KBM-7 (cell line): Measurements from ENCODE around the gene COMT.

ENCODE experiments used
- DNase-seq: peaks from one replicate; pipeline ENCODE4 v3.0.0-alpha.2; 2015
- in situ Hi-C: fragments of 300-500 bp; cut with MboI; formaldehyde crosslinking; loops from 2 replicates; pipeline ENCODE4 v1.14.3; 2020; ENCODE audit warnings: low sequenced_read_pairs, low pct_unique_long_range_greater_than_20kb, mixed read lengths

Gene COMT

DNA sequence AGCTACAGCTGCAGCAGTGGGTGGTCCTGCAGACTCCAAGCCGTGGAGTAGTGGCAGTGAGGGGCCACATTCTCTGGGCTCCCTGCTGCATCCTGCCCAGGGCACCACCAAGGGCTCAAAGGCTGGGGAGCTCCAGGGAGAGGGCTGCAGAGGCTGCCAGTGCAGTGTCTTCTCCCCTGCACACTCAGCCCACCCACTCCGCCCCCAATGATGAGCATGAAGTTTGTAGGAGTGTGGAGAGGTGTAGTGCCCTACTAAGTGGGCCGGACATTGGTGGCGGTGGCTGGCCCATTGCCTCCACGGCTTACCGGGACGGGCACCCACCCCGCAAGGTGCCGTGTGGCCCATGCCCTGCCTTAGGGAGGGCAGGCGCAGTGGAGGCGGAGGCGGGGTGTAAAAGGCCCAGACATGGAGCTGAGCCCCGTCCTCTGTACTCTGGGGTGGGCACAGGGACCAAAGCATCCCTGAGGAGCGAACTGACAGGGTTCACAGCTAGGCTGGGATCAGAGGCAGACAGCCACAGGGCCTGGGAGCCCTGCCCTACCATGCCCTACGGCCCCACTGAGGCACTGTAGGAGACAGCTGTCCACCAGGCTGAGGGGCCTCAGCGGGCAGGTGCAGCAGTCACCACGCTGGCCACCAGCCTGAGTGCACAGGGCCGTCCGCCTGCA lies 56.1 kb downstream of the COMT start:
- in situ Hi-C loops: loop anchor here (10.0 kb wide), 1 partner anchor 57 kb away; no protein-coding TSS in a partner anchor
- no peak for DNase-seq

DNA sequence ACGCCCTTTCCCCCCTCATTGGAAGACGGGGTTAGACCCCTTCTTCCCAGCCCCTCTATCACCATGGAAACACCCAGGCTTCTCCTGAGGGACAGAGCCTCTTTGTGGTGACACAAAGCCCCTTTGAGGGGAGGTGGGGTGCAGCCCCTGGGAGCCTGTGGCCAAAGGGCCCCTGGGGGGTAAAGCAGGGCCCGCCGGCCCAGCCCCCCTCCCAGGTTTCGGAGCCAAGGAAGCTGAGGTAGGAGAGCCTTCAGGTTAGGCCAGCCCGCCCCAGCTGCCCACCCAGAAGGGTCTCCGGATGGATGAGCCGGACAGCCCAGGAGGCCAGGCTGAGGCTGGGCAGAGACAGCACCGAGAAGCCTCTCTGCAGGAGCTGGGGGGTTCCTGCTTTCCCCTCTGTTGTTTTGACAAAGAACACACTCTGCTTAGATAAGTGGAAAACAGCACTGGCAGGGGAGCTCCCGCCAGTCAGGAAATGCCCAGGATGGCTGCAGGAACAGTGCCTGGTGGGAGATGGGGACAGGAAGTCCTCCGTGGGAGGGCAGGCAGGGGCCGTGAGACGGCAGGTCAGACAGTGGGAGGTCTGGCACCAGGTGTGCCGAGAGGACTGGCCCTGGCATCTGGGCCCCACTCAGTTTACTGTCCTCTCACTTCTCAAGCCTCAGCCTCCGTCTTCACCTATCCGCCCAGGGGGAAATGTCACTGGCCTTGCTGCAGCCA lies 56.8 kb downstream of the COMT start:
- DNase-seq: no peak
- in situ Hi-C loops: loop anchor here (10.0 kb wide), 1 partner anchor 56 kb away; no protein-coding TSS in a partner anchor

DNA sequence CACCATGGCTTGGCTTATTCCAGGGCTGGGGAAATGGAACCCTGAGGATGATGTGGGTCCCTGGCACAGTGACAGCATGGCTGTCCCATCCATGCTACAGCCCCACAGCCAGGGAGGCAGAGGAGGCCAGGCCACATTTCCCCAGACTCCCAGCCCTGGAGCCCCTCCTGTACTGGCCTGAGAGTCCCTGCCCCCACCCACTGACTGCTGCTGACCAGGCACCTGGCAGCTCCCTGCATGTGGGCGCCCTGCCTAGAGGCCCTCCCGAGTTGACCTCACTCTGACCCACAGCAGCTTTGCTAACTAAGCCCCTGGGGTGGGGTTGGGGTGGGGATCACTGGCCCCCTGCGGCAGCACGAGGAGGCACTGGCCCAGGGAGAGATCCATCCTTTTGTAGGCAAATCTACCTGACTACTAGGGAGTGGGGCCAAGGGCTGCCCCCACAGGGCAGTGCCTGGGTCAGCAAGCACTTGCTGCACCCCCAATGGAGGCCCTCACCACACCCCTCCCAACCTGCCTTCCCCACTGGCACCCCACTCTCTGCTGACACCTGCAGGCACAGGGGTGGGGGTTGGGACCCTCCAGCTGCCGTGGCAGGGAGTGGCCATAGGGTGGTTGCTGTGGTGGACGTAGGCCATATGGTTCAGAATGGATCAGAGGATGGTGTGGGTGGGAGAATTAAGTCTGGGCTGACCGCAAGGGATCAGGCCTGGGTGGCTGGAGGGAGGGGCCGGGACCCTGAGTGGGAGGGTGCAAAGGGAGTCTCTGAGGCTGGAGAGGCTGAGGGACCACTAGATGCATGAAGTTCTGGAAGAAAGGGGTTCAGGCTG lies 57.6 kb downstream of the COMT start:
- no peak for DNase-seq
- in situ Hi-C loops: loop anchor here (10.0 kb wide), 1 partner anchor 56 kb away; no protein-coding TSS in a partner anchor

DNA sequence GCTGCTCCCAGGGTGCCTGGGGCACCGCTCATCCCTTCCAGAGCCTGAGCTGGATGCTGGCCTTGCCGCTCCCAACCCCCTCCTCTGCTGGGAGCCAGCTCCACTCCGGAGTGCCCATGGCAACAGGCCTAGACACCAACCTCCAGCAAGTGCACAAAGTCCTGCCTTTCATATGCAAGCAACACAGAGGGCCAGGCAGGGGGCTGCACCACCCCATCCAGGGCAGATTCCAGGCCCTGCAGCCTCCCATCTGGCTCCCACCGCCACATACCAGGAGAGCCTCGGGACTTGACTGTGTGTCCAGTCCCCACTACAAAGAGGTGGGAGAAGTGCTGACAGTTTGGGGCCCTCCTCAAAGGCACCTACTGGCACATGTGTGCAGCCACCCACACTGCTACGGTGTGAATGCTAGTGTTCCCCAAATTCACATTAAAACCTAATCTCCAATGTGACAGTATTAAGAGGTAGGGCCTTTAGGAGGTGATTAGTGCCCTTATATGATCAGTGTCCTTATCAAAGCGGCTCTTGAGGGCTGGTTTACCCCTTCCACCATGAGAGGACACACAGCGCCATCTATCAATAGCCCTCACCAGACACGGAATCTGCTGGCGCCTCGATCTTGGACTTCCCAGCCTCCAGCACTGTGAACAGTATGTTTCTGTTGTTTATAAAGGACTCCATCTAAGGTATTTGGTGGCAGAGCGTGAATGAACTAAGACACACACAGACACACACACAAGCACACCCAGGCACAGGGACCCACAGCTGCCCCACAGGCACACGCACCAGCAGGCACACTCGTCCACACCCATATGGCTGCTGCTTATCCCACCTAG lies 58.9 kb downstream of the COMT start:
- no peak for DNase-seq
- in situ Hi-C loops: loop anchor here (25.0 kb wide), 1 partner anchor 88 kb away; no protein-coding TSS in a partner anchor

DNA sequence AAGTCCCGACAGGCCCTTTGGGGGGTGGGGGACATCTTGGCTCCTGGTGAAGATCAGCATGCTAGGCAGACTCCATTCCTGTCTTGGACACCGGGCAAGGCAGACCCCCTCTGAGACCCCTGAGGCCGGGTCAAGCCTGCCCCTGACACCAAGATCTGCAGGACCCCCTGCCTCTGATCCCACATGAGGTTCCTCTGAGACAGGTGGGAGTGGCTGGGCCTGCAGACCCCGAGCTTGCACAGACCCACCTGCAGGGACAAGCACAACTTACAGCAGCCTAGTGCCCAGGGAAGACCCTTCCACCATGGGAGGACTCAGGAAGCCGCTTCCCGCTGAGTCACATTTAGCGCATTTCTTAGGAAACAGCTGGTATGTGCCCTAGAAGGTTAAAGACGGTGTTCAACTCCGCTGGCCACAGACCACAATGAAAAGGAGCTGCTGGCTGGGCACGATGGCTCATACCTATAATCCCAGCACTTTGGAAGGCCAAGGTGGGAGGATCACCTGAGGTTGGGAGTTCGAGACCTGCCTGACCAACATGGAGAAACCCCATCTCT lies 59.6 kb downstream of the COMT start:
- peak; percentile 38 for DNase-seq
- in situ Hi-C loops: loop anchor here (25.0 kb wide), 1 partner anchor 89 kb away; no protein-coding TSS in a partner anchor

DNA sequence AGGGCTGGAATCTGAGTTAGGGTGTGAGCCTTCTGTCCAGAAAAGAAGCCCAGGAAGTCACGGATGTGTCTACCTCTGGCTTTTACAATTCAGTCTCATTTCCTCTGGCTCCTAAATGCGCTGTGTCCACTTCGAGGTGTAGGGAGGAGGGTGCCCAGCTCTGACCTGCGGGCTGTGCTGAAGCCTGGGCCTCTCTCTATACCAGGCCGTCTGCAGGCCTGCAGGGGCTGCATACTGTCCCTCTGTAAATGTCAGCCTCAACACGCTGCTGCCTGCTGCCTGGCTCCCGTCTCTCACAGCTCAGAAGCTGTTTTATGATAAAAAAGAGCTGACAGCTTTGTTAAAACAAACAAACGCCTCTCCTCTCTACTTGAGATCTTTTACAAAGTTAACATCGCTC lies 60.6 kb downstream of the COMT start:
- DNase-seq: no peak

DNA sequence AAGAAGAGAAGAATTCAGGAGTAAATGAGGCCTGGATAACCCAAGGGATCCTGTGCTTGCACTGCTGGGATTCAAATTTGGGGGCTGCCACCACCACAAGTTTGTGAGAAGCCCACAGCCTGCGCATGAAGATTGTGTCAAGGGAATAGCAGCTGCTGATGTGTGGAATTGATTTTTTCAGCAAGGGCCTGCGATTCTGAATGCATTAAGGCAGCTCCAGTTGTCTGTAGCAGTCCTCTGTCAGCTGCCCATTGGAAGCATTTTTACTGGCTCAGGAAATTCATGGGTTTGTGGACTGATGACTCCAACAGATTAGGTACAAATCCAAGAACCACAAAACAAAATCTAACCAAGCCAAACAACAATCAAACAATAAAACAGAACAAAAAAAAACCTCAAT lies 61.1 kb downstream of the COMT start:
- no peak for DNase-seq
- in situ Hi-C loops: loop anchor here (25.0 kb wide), 1 partner anchor 90 kb away; no protein-coding TSS in a partner anchor

More for the DNA sequence above, 60.6 kb downstream of the COMT start:
- in situ Hi-C loops: loop anchor here (25.0 kb wide), 1 partner anchor 90 kb away; no protein-coding TSS in a partner anchor

DNA sequence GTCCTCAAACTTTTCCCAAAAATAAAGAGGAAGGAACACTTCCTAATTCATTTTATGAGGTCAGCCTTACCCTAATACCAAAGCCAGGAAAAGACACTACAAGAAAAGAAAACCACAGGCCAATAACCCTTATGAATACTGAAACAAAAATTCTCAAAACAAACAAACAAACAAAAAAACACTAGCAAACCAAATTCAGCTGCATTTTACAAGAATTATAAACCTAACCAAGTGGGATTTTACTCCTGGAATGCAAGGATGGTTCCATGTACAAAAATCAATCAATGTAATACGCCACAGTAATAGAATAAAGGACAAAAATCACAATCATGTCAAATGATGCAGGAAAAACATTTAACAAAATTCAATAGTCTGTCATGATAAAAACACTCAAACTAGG lies 61.7 kb downstream of the COMT start:
- in situ Hi-C loops: loop anchor here (25.0 kb wide), 1 partner anchor 91 kb away; no protein-coding TSS in a partner anchor
- DNase-seq: no peak

DNA sequence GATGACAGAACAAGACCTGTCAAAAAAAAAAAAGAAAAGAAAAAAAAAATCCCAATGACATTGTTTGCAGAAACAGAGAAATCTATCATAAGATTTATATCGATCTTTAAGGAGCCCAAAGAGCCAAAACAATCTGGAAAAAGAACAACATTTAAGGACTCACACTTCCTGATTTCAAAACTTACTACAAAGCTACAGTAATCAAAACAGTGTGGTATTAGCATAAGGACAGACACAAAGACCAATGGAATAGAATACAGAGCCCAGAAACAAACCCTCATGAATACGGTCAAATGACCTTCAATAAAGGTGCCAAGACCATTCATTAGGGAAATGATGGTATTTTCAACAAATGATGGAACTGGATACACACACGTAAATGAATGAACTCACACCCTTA lies 62.9 kb downstream of the COMT start:
- no peak for DNase-seq
- in situ Hi-C loops: loop anchor here (25.0 kb wide), 1 partner anchor 92 kb away; no protein-coding TSS in a partner anchor

DNA sequence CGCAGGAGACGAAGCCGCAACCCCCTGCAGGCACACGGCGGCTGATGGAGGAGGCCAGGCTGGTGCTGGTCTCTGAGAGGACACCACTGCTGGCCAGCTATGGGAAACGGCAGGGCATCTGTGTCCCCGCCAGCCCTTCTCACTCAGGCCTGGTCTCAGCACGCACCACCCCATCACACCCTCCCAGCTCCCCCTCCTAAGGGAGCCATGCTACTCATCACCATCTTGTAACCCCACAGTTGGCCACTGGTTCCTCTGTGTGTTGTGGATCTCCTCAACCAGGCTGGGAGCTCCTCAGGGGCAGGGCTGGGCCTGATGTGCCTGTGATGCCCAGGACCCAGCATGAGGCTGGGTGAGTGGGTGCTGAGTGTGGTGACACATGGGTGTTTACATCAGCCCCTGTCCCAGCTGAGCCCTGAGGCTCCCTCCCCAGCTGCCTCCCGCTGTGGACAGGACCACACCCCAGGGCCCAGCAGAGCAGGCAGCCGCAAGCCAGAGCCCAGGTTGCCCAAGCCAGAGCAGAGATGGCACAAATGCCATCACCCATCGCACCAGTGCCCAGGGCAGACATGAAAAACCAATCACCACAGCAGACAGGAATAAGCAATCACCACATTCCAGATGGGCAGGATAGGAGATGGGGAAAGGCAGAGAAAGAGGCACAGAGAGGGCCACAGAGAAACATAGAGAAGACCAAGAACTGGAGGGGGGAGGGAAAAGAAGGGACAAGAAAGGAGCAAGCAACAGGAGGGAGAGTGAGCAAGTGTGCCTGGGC lies 66.8 kb downstream of the COMT start:
- DNase-seq: no peak
- in situ Hi-C loops: loop anchor here (25.0 kb wide), 1 partner anchor 96 kb away; no protein-coding TSS in a partner anchor

DNA sequence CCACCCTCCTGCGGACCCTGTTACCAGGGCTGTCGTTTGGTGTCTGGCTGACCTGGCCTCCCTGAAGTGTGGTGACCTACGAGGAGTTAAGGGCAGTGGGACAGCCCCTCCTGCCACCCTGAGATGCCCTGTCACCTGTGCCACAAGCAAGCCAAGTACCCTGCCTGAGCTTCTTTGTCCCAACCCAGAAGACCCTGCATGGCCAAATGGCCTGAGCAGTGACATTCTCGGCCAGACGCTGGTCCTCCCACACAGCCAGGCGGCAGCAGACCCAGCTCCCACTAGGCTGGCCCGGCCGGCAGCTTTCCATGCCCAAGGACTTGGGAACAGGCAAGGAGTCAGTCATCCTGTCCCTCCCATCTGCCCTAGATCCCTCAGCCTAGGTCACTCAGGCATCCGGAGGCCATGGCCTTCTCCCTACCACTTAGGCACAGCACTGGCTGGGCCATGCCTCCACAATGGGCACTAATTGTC lies 67.5 kb downstream of the COMT start:
- in situ Hi-C loops: loop anchor here (25.0 kb wide), 1 partner anchor 97 kb away; no protein-coding TSS in a partner anchor
- no peak for DNase-seq

DNA sequence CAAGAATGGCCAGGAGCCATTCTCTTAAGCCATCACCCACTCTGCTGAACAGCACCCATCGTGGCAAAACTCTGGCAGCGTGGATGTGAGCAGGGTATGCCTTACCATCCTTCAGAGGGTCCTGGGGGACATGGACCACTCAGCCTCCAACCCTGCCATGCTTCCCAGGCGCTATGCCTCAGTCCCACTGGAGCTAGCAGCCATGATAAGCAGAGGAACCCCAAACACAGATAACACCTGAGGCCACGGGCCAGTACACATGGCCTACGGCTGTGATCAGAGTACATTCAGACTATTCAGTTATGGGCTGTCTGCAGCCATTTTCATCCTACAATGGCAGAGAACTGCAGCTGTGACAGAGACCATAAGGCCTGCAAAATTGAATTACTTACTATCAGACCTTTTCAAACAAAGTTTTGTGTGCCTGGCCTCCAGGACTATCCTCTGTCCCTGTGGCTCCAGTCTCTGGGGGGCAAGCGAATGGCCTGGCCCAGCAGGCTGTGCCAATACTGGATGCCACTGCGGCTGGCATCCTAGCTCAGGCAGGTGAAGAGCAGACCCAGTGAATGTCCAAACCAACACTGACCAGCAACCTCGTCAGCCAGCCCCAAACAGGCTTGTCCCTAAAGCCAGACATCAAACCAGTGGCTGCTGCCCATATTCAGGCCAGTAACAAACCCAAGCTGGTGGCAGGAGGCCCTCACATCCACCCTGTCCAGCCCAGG lies 68.2 kb downstream of the COMT start:
- in situ Hi-C loops: loop anchor here (25.0 kb wide), 1 partner anchor 97 kb away; no protein-coding TSS in a partner anchor

DNA sequence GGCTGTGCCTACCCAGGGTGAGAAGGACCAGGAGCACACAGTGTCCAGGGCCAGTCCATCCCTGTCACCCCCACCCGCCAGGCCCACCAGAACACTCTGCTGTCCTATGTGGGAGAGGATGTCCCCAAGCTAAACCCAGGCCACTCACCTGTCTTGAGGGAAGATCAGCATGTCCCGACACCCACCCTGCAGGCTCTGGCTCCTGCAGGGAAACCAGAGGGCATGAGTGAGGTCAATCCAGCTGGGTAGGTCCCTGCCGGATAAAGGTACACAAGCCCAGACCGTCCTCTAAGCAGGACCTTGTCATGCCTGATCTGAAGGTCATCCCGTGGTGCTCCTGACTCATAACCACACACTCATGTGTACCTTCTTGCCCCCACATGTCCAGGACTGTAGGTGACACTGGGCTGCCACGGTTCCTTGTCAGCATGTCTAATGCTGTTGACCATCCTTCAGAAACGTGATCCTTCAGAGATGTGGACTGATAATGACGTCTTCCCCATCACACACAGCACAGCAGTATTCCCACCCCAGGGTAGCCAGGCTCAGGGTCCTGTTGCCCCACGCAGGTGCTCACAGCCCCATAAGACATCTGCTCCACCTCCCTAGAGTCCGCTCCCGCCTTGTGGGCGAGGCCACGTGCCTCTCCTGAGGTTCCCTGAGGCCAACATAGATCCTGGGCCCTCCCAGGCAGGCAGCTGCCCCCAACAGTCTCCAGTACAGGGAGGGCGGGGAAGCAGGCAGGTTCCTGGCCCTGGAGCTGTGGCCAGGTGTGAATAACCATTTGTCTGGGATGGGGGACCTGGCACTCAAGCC lies 68.9 kb downstream of the COMT start:
- in situ Hi-C loops: loop anchor here (25.0 kb wide), 1 partner anchor 98 kb away; no protein-coding TSS in a partner anchor

More for the DNA sequence above, 68.2 kb downstream of the COMT start:
- no peak for DNase-seq

DNA sequence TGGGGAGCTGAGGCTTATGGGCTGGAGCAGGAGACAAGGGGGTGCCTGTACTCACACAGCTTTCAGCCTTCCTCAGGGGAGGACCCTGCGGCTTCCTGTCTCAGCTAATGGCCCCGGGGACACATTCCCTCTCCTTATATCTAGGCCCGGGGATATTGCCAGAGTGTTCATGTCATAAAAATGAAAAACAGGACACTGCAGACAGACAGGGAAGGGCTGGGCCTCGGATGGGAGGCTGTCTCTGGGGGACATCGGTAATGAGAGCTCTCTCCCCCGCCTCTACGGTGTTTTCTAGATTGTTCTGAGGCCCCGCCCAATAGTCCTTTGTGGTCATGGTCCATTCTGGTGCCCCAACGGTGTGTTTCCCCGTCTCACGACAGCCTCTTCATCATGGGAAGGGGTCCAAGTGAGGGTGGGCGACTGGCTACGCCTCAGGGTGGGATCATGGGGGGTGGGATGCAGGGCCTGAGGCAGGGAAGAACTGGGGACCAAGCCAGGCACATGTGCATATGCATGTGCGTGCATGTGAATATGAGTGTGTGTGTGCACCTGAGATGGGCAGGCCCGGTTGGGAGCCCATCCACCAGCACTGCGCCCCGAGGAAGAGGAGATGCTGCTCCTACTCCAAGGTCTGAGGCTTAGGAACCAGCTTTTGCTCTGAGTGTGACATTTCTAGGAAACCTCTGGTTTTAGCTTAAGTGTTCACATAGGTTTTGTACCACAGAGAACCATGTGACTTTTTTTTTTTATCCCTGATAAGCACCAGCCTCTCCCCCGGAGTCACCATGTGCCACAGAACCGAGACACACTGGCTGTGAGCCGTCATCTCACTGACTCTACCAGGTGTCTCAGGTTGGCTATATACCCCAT lies 69.8 kb downstream of the COMT start:
- in situ Hi-C loops: loop anchor here (25.0 kb wide), 1 partner anchor 99 kb away; no protein-coding TSS in a partner anchor
- no peak for DNase-seq

More for the DNA sequence above, 68.9 kb downstream of the COMT start:
- DNase-seq: no peak
